Astrocyte of the cerebellum (primary cell): ENCODE measurements around the gene NEMP2.

Experiments used
- DNase-seq: peaks from one replicate; pipeline ENCODE4 v3.0.0-alpha.2; 2011; ENCODE audit warnings: low read depth
- H3K4me3 ChIP-seq: 2 replicates; pipeline ENCODE4 v1.5.1; 2011; ENCODE audit warnings: mild to moderate bottlenecking, low read depth, low read length, moderate library complexity
- CTCF ChIP-seq: IDR thresholded peaks from 2 replicates; pipeline ENCODE4 v1.5.1; 2012; ENCODE audit warnings: low read length, low read depth, moderate library complexity, mild to moderate bottlenecking; ENCODE audit errors: missing control alignments
- in situ Hi-C: cut with HindIII; loops from 2 replicates; pipeline ENCODE4 v1.10.0; 2017; ENCODE audit warnings: low sequenced_read_pairs

Gene NEMP2

GRCh38 chr2:190529486-190530247, 4.9 kb downstream of the NEMP2 start:
- H3K4me3 ChIP-seq: no peak overlapping the region
- in situ Hi-C loops: no loop called here

GRCh38 chr2:190528521-190529001, 6.0 kb downstream of the NEMP2 start:
- no peak for TF ChIP-seq CTCF
- H3K4me3 ChIP-seq: no peak overlapping the region
- in situ Hi-C loops: no loop called here
- DNase-seq: no peak

More at GRCh38 chr2:190529486-190530247, 4.9 kb downstream of the NEMP2 start:
- TF ChIP-seq CTCF: no peak
- no peak for DNase-seq

- H3K4me3 ChIP-seq: no peak overlapping the region
- no peak for TF ChIP-seq CTCF
- DNase-seq: no peak
- in situ Hi-C loops: no loop called here
Measured at GRCh38 chr2:190527918-190528317, 6.6 kb downstream of the NEMP2 start.

GRCh38 chr2:190527214-190527613, 7.3 kb downstream of the NEMP2 start:
- in situ Hi-C loops: no loop called here
- H3K4me3 ChIP-seq: no peak overlapping the region
- no peak for TF ChIP-seq CTCF
- DNase-seq: no peak

GRCh38 chr2:190526105-190526750, 8.3 kb downstream of the NEMP2 start:
- TF ChIP-seq CTCF: no peak
- in situ Hi-C loops: no loop called here
- H3K4me3 ChIP-seq: no peak overlapping the region
- DNase-seq: no peak

- DNase-seq: no peak
- in situ Hi-C loops: loop anchor here (25.0 kb wide), 1 partner anchor 438 kb away; no protein-coding TSS in a partner anchor
- no peak for TF ChIP-seq CTCF
- no peak overlapping the region for H3K4me3 ChIP-seq
Measured at GRCh38 chr2:190524928-190525327, 9.6 kb downstream of the NEMP2 start.
